Measurements from ENCODE around the gene AKAP6.

DNA sequence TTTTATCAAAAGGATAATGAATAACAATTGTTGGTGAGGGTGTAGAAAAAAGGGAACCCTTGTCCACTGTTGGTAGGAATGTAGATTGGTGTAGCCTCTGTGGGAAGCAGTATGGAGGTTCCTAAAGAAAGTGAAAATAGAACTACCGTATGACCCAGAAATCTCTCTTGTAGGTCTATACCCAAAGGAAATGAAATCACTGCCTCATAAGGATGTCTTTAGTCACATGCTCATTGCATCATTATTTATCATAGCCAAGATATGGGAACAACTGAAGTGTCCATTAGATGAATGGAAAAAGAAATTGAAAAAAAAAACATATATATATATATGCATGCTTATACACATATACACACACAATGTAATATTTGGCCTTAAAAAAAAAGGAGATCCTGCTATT, 450.7 kb downstream of the AKAP6 start:
- TF ChIP-seq, protein P1, sequence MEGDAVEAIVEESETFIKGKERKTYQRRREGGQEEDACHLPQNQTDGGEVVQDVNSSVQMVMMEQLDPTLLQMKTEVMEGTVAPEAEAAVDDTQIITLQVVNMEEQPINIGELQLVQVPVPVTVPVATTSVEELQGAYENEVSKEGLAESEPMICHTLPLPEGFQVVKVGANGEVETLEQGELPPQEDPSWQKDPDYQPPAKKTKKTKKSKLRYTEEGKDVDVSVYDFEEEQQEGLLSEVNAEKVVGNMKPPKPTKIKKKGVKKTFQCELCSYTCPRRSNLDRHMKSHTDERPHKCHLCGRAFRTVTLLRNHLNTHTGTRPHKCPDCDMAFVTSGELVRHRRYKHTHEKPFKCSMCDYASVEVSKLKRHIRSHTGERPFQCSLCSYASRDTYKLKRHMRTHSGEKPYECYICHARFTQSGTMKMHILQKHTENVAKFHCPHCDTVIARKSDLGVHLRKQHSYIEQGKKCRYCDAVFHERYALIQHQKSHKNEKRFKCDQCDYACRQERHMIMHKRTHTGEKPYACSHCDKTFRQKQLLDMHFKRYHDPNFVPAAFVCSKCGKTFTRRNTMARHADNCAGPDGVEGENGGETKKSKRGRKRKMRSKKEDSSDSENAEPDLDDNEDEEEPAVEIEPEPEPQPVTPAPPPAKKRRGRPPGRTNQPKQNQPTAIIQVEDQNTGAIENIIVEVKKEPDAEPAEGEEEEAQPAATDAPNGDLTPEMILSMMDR (IDR thresholded peaks at IDR 0.05; ENCODE audit: insufficient read depth, low read depth, low read length): no peak
- no peak for TF ChIP-seq EZH2 (IDR thresholded peaks at IDR 0.05; ENCODE audit: insufficient read depth, low read length)
